HG02852 (cell line): Measurements from ENCODE around the gene CSNK1G1.
"Not testable (repeated sequence)": the region's sequence is repeated elsewhere in the genome, so short reads cannot be mapped to it uniquely, and the experiment has no call there.

Experiments
- ATAC-seq: cut with Tn5 transposase; IDR thresholded peaks from one replicate; pipeline ENCODE4 v1.9.1; 2021; ENCODE audit warnings: mild to moderate bottlenecking, moderate library complexity; ENCODE audit not compliant: unreplicated experiment

CSNK1G1 gene

GRCh38 chr15:64351265-64351664, 4.7 kb downstream of the CSNK1G1 start:
- no peak for ATAC-seq

- no peak for ATAC-seq
Measured at GRCh38 chr15:64349375-64349774, 6.6 kb downstream of the CSNK1G1 start.

- no peak for ATAC-seq
Measured at GRCh38 chr15:64348455-64348854, 7.5 kb downstream of the CSNK1G1 start.

- not testable (repeated sequence) for ATAC-seq
Measured at GRCh38 chr15:64346242-64346641, 9.7 kb downstream of the CSNK1G1 start.

- no peak for ATAC-seq
Measured at GRCh38 chr15:64344651-64345294, 11.2 kb downstream of the CSNK1G1 start.

- ATAC-seq, result no peak
Measured at GRCh38 chr15:64343841-64344240, 12.1 kb downstream of the CSNK1G1 start.

GRCh38 chr15:64343222-64343621, 12.8 kb downstream of the CSNK1G1 start:
- no peak for ATAC-seq

- ATAC-seq, result no peak
Measured at GRCh38 chr15:64341961-64342360, 14.0 kb downstream of the CSNK1G1 start.

GRCh38 chr15:64340355-64340754, 15.6 kb downstream of the CSNK1G1 start:
- no peak for ATAC-seq

GRCh38 chr15:64337761-64338160, 18.2 kb downstream of the CSNK1G1 start:
- ATAC-seq, result no peak

GRCh38 chr15:64333986-64334929, 21.7 kb downstream of the CSNK1G1 start:
- no peak for ATAC-seq

GRCh38 chr15:64333516-64333915, 22.5 kb downstream of the CSNK1G1 start:
- ATAC-seq, result no peak

- ATAC-seq, result not testable (repeated sequence)
Measured at GRCh38 chr15:64331668-64332067, 24.3 kb downstream of the CSNK1G1 start.

GRCh38 chr15:64326975-64327374, 29.0 kb downstream of the CSNK1G1 start:
- not testable (repeated sequence) for ATAC-seq

- not testable (repeated sequence) for ATAC-seq
Measured at GRCh38 chr15:64326458-64326857, 29.5 kb downstream of the CSNK1G1 start.

- no peak for ATAC-seq
Measured at GRCh38 chr15:64324165-64324877, 31.7 kb downstream of the CSNK1G1 start.

- ATAC-seq, result no peak
Measured at GRCh38 chr15:64315216-64315615, 40.8 kb downstream of the CSNK1G1 start.

GRCh38 chr15:64314456-64314855, 41.5 kb downstream of the CSNK1G1 start:
- ATAC-seq, result no peak

- no peak for ATAC-seq
Measured at GRCh38 chr15:64311566-64311965, 44.4 kb downstream of the CSNK1G1 start.

- ATAC-seq, result no peak
Measured at GRCh38 chr15:64310036-64310435, 45.9 kb downstream of the CSNK1G1 start.

- ATAC-seq, result no peak
Measured at GRCh38 chr15:64305261-64305660, 50.7 kb downstream of the CSNK1G1 start.
